ENCODE measurements around the gene OR10A3. TPM values are rescaled to one million over a fixed set of nuclear protein-coding genes. Genes with fewer than 3 reads are reported as not detected.

OR10A3 gene
- total and polyA plus RNA-seq, 2 of the 8 experiments (the other 6 are each of a cell fraction or from before 2014, with no cell fraction given) = not detected

- WGBS, 2 experiments (ENCODE audit: extremely low coverage in 1 of 2, insufficient coverage in 1 of 2, insufficient read length in 1 of 2, insufficient replicate concordance in 2 of 2, low coverage in 1 of 2, low lambda C conversion rate in 2 of 2, missing lambda C conversion rate in 1 of 2) = 80% methylated on average over 6 of the region's 6 CpGs; no CpG with 5 or more reads in 1 of the 2 experiments
- no peak overlapping the region for H2AFZ ChIP-seq (ENCODE audit: low read length)
- no peak overlapping the region for H3K56ac ChIP-seq (replicated peaks; ENCODE audit: insufficient read length, low read depth, low read length)
- DNase-seq (ENCODE audit: low read depth in 1 of 2, low spot score in 2 of 2) (no peak), FAIRE-seq (no peak)
- H3K18ac ChIP-seq (ENCODE audit: extremely low read depth, low read length) = no peak overlapping the region
- 0 out of 7 replicates have a peak, but pooled peaks cover 0 to 2% (median 0%) of the 10 kb centered on the region in 4 experiments for H3K4me1 ChIP-seq (replicated peaks in 1 of 4; ENCODE audit: control insufficient read depth in 3 of 4, insufficient read depth in 4 of 4, low read length in 3 of 4)
- H2BK5ac ChIP-seq (ENCODE audit: low read depth, low read length) = no peak overlapping the region
- no peak overlapping the region for H3K23ac ChIP-seq (ENCODE audit: insufficient read length)
- H3K4me3 ChIP-seq (ENCODE audit: extremely low read depth in 1 of 4, insufficient read depth in 2 of 4, low read depth in 3 of 4, low read length in 4 of 4) = no peak overlapping the region
- no peak overlapping the region for H4K8ac ChIP-seq (ENCODE audit: extremely low read depth, insufficient read depth, low read length)
- no peak overlapping the region for H3K27ac ChIP-seq (ENCODE audit: low read depth, low read length)
- H3K23me2 ChIP-seq (ENCODE audit: low read depth, low read length) = no peaks in the 10 kb centered on the region; the same call in 1 of the 2 replicates
- no peak overlapping the region for H2BK20ac ChIP-seq (ENCODE audit: low read length)
- no peaks in the 10 kb centered on the region for H4K20me1 ChIP-seq (replicated peaks in 1 of 2; ENCODE audit: control insufficient read depth in 1 of 2, insufficient read depth in 2 of 2, low read length in 2 of 2)
- H2BK15ac ChIP-seq (ENCODE audit: low read length) = no peak overlapping the region
- no peak overlapping the region for H3K4ac ChIP-seq (replicated peaks; ENCODE audit: insufficient read length, low read depth, low read length)
- H2AK5ac ChIP-seq (ENCODE audit: low read depth, low read length) = no peak overlapping the region
- CTCF ChIA-PET (ENCODE audit: partially characterized antibody) = interaction anchor here (0.6 to 8.0 kb wide), 9 partner anchors 12 to 197 kb away, joined by 3 to 106 read pairs (median 4); partner anchors contain the start of gene EIF3F
- H3K27me3 ChIP-seq (replicated peaks in 1 of 4; ENCODE audit: control insufficient read depth in 3 of 4, extremely low read depth in 1 of 4, insufficient read depth in 3 of 4, low read length in 3 of 4) = peaks cover 0 to 1% (median 0%) of the 10 kb centered on the region in 4 experiments; a peak in 2 of 7 replicates
- H3K4me2 ChIP-seq (ENCODE audit: insufficient read depth in 1 of 2, low read depth in 2 of 2, low read length in 2 of 2) = no peak overlapping the region
- TF ChIP-seq SP2 (IDR thresholded peaks at IDR 0.05; ENCODE audit: low read length) = no peak
- TF ChIP-seq SAP30 (IDR thresholded peaks at IDR 0.05; ENCODE audit: insufficient read depth, insufficient replicate concordance, low read length) = no peak
- H3K14ac ChIP-seq (ENCODE audit: insufficient read length) = no peak overlapping the region
- H3K9ac ChIP-seq (replicated peaks in 1 of 4; ENCODE audit: extremely low read depth in 1 of 4, low read depth in 3 of 4, low read length in 3 of 4) = no peak overlapping the region
- H3K79me2 ChIP-seq (ENCODE audit: control insufficient read depth in 1 of 2, insufficient read depth in 2 of 2, low read length in 2 of 2) = no peaks in the 10 kb centered on the region
- H2BK12ac ChIP-seq (ENCODE audit: low read depth, low read length) = no peak overlapping the region
- no peak overlapping the region for H2BK120ac ChIP-seq (replicated peaks; ENCODE audit: low read depth, low read length)
- H3K9me3 ChIP-seq (ENCODE audit: insufficient read depth in 2 of 2, low read depth in 1 of 2, low read length in 1 of 2) = no peaks in the 10 kb centered on the region
- H4K91ac ChIP-seq (replicated peaks; ENCODE audit: insufficient read length, low read length) = no peak overlapping the region
- POLR2A ChIA-PET (ENCODE audit: partially characterized antibody) = interaction anchor here (0.9 to 1.0 kb wide), 2 partner anchors 15 to 96 kb away, joined by 3 to 4 read pairs; partner anchors contain the start of gene EIF3F
- H4K5ac ChIP-seq (ENCODE audit: insufficient read length, low read depth, low read length) = no peak overlapping the region
- H3K79me1 ChIP-seq (ENCODE audit: low read depth, low read length) = no peaks in the 10 kb centered on the region; the same call in 1 of the 2 replicates
- no peaks in the 10 kb centered on the region for H3K36me3 ChIP-seq (ENCODE audit: control insufficient read depth in 2 of 4, insufficient read depth in 4 of 4, low read length in 3 of 4)
Measured at GRCh38 chr11:7890417-7891172, 50.9 kb downstream of the OR10A3 start.

Measured in H1 (cell line).